GM23248 (cell line): Measurements from ENCODE around the gene NCR2.

Source experiments
- EZH2 ChIP-seq: fragments of 200-600 bp; sonication (generic); IDR thresholded peaks from 2 replicates; pipeline ENCODE4 v1.6.1; 2018; ENCODE audit warnings: antibody characterized with exemption, mild to moderate bottlenecking; ENCODE audit not compliant: insufficient read depth, poor library complexity, severe bottlenecking
- EZH2phosphoT487 ChIP-seq: fragments of 200-600 bp; sonication (generic); IDR thresholded peaks from 2 replicates; pipeline ENCODE4 v1.6.1; 2018; ENCODE audit warnings: antibody characterized with exemption, moderate library complexity, mild to moderate bottlenecking, low read depth; ENCODE audit not compliant: insufficient read depth

DNA sequence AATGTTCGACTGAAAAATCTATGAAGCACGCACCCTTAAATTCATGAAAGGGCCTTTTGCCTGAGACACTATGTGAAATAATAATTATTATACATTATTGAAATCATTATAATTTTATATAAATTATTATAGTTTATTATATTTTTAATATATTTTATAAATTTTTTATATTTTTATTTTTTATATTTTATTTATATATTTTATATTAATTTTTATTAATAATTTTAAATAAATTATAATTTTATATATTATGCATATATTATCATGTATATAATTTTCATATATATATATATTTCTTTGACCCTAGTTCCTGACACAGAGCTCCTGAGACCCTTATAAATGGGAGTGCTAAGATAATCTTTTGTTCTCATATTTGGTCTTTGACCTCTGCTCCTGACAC, 13.5 kb downstream of the NCR2 start:
- TF ChIP-seq EZH2 (no peak), EZH2phosphoT487 (no peak)
